ENCODE data around the gene GSC2.

DNA sequence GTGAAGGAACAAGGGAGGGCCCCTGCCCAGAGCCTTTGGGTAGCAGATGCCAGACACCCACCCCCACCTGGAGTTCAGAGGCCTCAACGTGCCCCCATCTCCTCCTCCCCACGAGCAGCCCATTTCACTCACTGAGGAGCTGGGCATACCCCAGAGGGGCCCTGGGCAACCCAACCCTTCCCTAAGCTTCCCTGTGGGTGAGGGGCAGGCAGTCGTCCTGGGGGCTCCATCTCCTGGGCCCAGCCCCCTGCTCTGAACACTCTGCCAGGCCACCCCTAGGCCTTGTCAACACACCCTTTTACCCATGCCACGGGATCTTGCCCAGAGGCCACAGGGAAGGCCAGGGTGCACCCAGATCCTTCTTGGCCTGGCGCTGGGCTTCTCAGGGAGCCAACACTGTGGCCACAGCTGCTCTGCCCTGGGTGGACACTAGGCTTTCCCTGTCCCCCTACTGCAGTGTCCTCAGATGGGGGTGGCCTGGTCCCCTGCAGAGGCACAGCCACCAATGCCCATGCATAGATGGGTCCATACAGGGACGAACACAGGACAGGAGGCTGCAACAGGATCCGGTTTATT, 25.0 kb upstream of the GSC2 start:
- TF ChIP-seq, protein P1, sequence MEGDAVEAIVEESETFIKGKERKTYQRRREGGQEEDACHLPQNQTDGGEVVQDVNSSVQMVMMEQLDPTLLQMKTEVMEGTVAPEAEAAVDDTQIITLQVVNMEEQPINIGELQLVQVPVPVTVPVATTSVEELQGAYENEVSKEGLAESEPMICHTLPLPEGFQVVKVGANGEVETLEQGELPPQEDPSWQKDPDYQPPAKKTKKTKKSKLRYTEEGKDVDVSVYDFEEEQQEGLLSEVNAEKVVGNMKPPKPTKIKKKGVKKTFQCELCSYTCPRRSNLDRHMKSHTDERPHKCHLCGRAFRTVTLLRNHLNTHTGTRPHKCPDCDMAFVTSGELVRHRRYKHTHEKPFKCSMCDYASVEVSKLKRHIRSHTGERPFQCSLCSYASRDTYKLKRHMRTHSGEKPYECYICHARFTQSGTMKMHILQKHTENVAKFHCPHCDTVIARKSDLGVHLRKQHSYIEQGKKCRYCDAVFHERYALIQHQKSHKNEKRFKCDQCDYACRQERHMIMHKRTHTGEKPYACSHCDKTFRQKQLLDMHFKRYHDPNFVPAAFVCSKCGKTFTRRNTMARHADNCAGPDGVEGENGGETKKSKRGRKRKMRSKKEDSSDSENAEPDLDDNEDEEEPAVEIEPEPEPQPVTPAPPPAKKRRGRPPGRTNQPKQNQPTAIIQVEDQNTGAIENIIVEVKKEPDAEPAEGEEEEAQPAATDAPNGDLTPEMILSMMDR (IDR thresholded peaks at IDR 0.05), result no peak
- no peak for TF ChIP-seq POLR2A (IDR thresholded peaks at IDR 0.05)

Data from upper lobe of left lung (tissue), 4 donors.